Mucosa of rectum (tissue), 2 donors: ENCODE data around the gene PRKCA.
"Not testable (repeated sequence)": the region's sequence is repeated elsewhere in the genome, so short reads cannot be mapped to it uniquely, and the experiment has no call there.

ENCODE experiments used
- H3K27ac ChIP-seq, 2 donors: one replicate each; pipeline ENCODE4 v1.7.0; 2013; ENCODE audit warnings: inconsistent platforms in 2 of 2, low read depth in 2 of 2, low read length in 2 of 2
- H3K27me3 ChIP-seq, 2 donors: one replicate each; pipeline ENCODE4 v1.7.0; 2013; ENCODE audit warnings: low read length in 2 of 2; ENCODE audit not compliant: control insufficient read depth in 2 of 2, insufficient read depth in 2 of 2
- H3K36me3 ChIP-seq, 2 donors: one replicate each; pipeline ENCODE4 v1.7.0; 2013; ENCODE audit warnings: low read length in 2 of 2; ENCODE audit not compliant: control insufficient read depth in 2 of 2, insufficient read depth in 2 of 2
- H3K4me1 ChIP-seq, 2 donors: one replicate each; pipeline ENCODE4 v1.7.0; 2013; ENCODE audit warnings: low read length in 2 of 2, mild to moderate bottlenecking in 1 of 2; ENCODE audit not compliant: control insufficient read depth in 2 of 2, insufficient read depth in 2 of 2
- H3K4me3 ChIP-seq, 2 donors: one replicate each; pipeline ENCODE4 v1.7.0; 2013; ENCODE audit warnings: low read length in 2 of 2
- H3K9ac ChIP-seq, 2 donors: one replicate each; pipeline ENCODE4 v1.7.0; 2013; ENCODE audit warnings: low read length in 2 of 2, low read depth in 1 of 2, mild to moderate bottlenecking in 1 of 2
- H3K9me3 ChIP-seq, 2 donors: one replicate each; pipeline ENCODE4 v1.7.0; 2013; ENCODE audit warnings: low read length in 2 of 2; ENCODE audit not compliant: control insufficient read depth in 2 of 2
- donor health status: healthy.
- donor health status: Normal muscosa, but diverticular disease.

PRKCA gene

GRCh38 chr17:66319226-66319625, 16.8 kb downstream of the PRKCA start:
- no peak overlapping the region for H3K27ac ChIP-seq
- peaks cover 0 to 6% of the 10 kb centered on the region in 2 donors for H3K9me3 ChIP-seq
- H3K4me3 ChIP-seq = no peak overlapping the region
- no peak overlapping the region for H3K9ac ChIP-seq
- H3K36me3 ChIP-seq = peaks cover 0 to 3% of the 10 kb centered on the region in 2 donors
- peaks cover 3 to 6% of the 10 kb centered on the region in 2 donors for H3K4me1 ChIP-seq
- no peaks in the 10 kb centered on the region for H3K27me3 ChIP-seq

GRCh38 chr17:66322764-66323163, 20.4 kb downstream of the PRKCA start:
- no peaks in the 10 kb centered on the region for H3K27me3 ChIP-seq
- no peaks in the 10 kb centered on the region for H3K36me3 ChIP-seq
- H3K4me1 ChIP-seq = peaks cover 3 to 6% of the 10 kb centered on the region in 2 donors
- H3K9ac ChIP-seq = no peak overlapping the region
- no peak overlapping the region for H3K27ac ChIP-seq
- H3K9me3 ChIP-seq = peaks cover 0 to 6% of the 10 kb centered on the region in 2 donors
- H3K4me3 ChIP-seq = no peak overlapping the region

GRCh38 chr17:66324381-66325004, 22.1 kb downstream of the PRKCA start:
- H3K27ac ChIP-seq, H3K4me1 ChIP-seq, H3K9me3 ChIP-seq, H3K36me3 ChIP-seq, H3K9ac ChIP-seq, H3K27me3 ChIP-seq, H3K4me3 ChIP-seq: not testable (repeated sequence)

- Histone ChIP-seq H3K36me3 (no peaks in the 10 kb centered on the region), H3K9ac (no peak overlapping the region), H3K9me3 (peaks cover 0 to 6% of the 10 kb centered on the region in 2 donors), H3K4me3 (no peak overlapping the region), H3K4me1 (peaks cover 3 to 6% of the 10 kb centered on the region in 2 donors), H3K27ac (no peak overlapping the region), H3K27me3 (no peaks in the 10 kb centered on the region)
Observed at GRCh38 chr17:66326476-66327047, 24.1 kb downstream of the PRKCA start.

- H3K4me3 ChIP-seq = no peak overlapping the region
- H3K27me3 ChIP-seq = no peaks in the 10 kb centered on the region
- H3K9me3 ChIP-seq = no peaks in the 10 kb centered on the region
- no peak overlapping the region for H3K27ac ChIP-seq
- no peaks in the 10 kb centered on the region for H3K4me1 ChIP-seq
- no peaks in the 10 kb centered on the region for H3K36me3 ChIP-seq
- no peak overlapping the region for H3K9ac ChIP-seq
Observed at GRCh38 chr17:66330646-66331037, 28.2 kb downstream of the PRKCA start.

- no peak overlapping the region for H3K4me3 ChIP-seq
- no peak overlapping the region for H3K9ac ChIP-seq
- H3K4me1 ChIP-seq = no peaks in the 10 kb centered on the region
- H3K36me3 ChIP-seq = no peaks in the 10 kb centered on the region
- H3K27me3 ChIP-seq = no peaks in the 10 kb centered on the region
- H3K9me3 ChIP-seq = no peaks in the 10 kb centered on the region
- H3K27ac ChIP-seq = no peak overlapping the region
Observed at GRCh38 chr17:66331038-66331816, 28.8 kb downstream of the PRKCA start.

- Histone ChIP-seq H3K9ac (no peak overlapping the region), H3K27me3 (no peaks in the 10 kb centered on the region), H3K27ac (no peak overlapping the region), H3K4me3 (no peak overlapping the region), H3K4me1 (no peaks in the 10 kb centered on the region), H3K9me3 (no peaks in the 10 kb centered on the region), H3K36me3 (no peaks in the 10 kb centered on the region)
Observed at GRCh38 chr17:66335797-66336196, 33.4 kb downstream of the PRKCA start.

- Histone ChIP-seq H3K27ac (no peak overlapping the region), H3K36me3 (no peaks in the 10 kb centered on the region), H3K4me3 (no peak overlapping the region), H3K9me3 (no peaks in the 10 kb centered on the region), H3K4me1 (no peaks in the 10 kb centered on the region), H3K27me3 (no peaks in the 10 kb centered on the region), H3K9ac (no peak overlapping the region)
Observed at GRCh38 chr17:66337268-66337667, 34.9 kb downstream of the PRKCA start.

- Histone ChIP-seq H3K36me3 (no peaks in the 10 kb centered on the region), H3K9me3 (no peaks in the 10 kb centered on the region), H3K4me3 (no peak overlapping the region), H3K27me3 (no peaks in the 10 kb centered on the region), H3K4me1 (no peaks in the 10 kb centered on the region), H3K9ac (no peak overlapping the region), H3K27ac (no peak overlapping the region)
Observed at GRCh38 chr17:66337866-66338485, 35.6 kb downstream of the PRKCA start.

- Histone ChIP-seq H3K9ac (no peak overlapping the region), H3K4me3 (no peak overlapping the region), H3K27me3 (no peaks in the 10 kb centered on the region), H3K9me3 (no peaks in the 10 kb centered on the region), H3K4me1 (no peaks in the 10 kb centered on the region), H3K36me3 (no peaks in the 10 kb centered on the region), H3K27ac (no peak overlapping the region)
Observed at GRCh38 chr17:66338937-66339336, 36.5 kb downstream of the PRKCA start.
